Measurements from ENCODE around the gene LRRC63.

GRCh38 chr13:46171217-46171616 lies 40.5 kb upstream of the LRRC63 start:
- no peak for TF ChIP-seq CTCF (IDR thresholded peaks at IDR 0.05)
- TF ChIP-seq POLR2A (IDR thresholded peaks at IDR 0.05): no peak
